ENCODE data around the gene NSUN5. TPM values are rescaled to one million over a fixed set of nuclear protein-coding genes. Genes with fewer than 3 reads are reported as not detected.
"Not testable (repeated sequence)": the region's sequence is repeated elsewhere in the genome, so short reads cannot be mapped to it uniquely, and the experiment has no call there.

NSUN5 gene
- total RNA-seq, 1 donor from 2014 or later: 37.5 TPM

DNA sequence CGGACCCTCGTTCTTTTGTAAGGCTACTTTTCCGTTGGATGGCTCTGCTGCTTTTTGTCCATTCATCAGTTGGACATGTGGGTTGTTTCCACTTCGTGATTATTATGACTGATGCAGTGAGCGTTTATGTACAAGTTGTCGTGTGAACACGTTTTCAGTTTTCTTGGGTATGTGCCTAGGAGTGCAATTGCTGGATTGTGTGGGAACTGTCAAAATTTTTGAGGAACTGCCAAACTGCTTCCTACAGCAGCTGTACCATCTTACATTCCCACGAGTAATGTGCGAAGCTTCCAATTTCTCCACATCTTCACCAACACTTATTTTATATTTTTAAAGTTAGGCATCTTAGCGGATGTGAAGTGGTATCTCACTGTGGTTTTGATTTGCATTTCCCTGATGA, 29.7 kb upstream of the NSUN5 start:
- TF ChIP-seq, protein P1, sequence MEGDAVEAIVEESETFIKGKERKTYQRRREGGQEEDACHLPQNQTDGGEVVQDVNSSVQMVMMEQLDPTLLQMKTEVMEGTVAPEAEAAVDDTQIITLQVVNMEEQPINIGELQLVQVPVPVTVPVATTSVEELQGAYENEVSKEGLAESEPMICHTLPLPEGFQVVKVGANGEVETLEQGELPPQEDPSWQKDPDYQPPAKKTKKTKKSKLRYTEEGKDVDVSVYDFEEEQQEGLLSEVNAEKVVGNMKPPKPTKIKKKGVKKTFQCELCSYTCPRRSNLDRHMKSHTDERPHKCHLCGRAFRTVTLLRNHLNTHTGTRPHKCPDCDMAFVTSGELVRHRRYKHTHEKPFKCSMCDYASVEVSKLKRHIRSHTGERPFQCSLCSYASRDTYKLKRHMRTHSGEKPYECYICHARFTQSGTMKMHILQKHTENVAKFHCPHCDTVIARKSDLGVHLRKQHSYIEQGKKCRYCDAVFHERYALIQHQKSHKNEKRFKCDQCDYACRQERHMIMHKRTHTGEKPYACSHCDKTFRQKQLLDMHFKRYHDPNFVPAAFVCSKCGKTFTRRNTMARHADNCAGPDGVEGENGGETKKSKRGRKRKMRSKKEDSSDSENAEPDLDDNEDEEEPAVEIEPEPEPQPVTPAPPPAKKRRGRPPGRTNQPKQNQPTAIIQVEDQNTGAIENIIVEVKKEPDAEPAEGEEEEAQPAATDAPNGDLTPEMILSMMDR (IDR thresholded peaks at IDR 0.05; ENCODE audit: partially characterized antibody, unreplicated experiment): no peak
- no peak for DNase-seq
- H3K27ac Mint-ChIP-seq (ENCODE audit: unreplicated experiment): no peak overlapping the region
- H3K9me3 Mint-ChIP-seq (ENCODE audit: unreplicated experiment): no peaks in the 10 kb centered on the region
- no peaks in the 10 kb centered on the region for H3K36me3 Mint-ChIP-seq (ENCODE audit: unreplicated experiment)
- no peaks in the 10 kb centered on the region for H3K4me1 Mint-ChIP-seq (ENCODE audit: low read depth, unreplicated experiment)
- H3K4me3 Mint-ChIP-seq (ENCODE audit: unreplicated experiment): no peak overlapping the region
- no peaks in the 10 kb centered on the region for H3K27me3 Mint-ChIP-seq (ENCODE audit: unreplicated experiment)

- no peak overlapping the region for H3K4me3 Mint-ChIP-seq (ENCODE audit: unreplicated experiment)
- peaks cover 2% of the 10 kb centered on the region for H3K4me1 Mint-ChIP-seq (ENCODE audit: low read depth, unreplicated experiment)
- H3K27ac Mint-ChIP-seq (ENCODE audit: unreplicated experiment): no peak overlapping the region
- no peak for DNase-seq
- H3K36me3 Mint-ChIP-seq (ENCODE audit: unreplicated experiment): no peaks in the 10 kb centered on the region
- H3K27me3 Mint-ChIP-seq (ENCODE audit: unreplicated experiment): peaks cover 5% of the 10 kb centered on the region
- H3K9me3 Mint-ChIP-seq (ENCODE audit: unreplicated experiment): peaks cover 3% of the 10 kb centered on the region
- TF ChIP-seq, protein P1 (IDR thresholded peaks at IDR 0.05; ENCODE audit: partially characterized antibody, unreplicated experiment): no peak
Measured at GRCh38 chr7:73332447-73332846, 23.8 kb upstream of the NSUN5 start.

GRCh38 chr7:73330772-73331171, 22.1 kb upstream of the NSUN5 start:
- Mint-ChIP-seq H3K4me1 (ENCODE audit: low read depth, unreplicated experiment) (peaks cover 2% of the 10 kb centered on the region), H3K27ac (ENCODE audit: unreplicated experiment) (no peak overlapping the region), H3K9me3 (ENCODE audit: unreplicated experiment) (peaks cover 3% of the 10 kb centered on the region), H3K27me3 (ENCODE audit: unreplicated experiment) (peaks cover 5% of the 10 kb centered on the region), H3K4me3 (ENCODE audit: unreplicated experiment) (no peak overlapping the region), H3K36me3 (ENCODE audit: unreplicated experiment) (no peaks in the 10 kb centered on the region)
- TF ChIP-seq, protein P1 (IDR thresholded peaks at IDR 0.05; ENCODE audit: partially characterized antibody, unreplicated experiment): no peak
- no peak for DNase-seq

GRCh38 chr7:73329861-73330581, 21.4 kb upstream of the NSUN5 start:
- no peak for DNase-seq
- no peak overlapping the region for H3K4me3 Mint-ChIP-seq (ENCODE audit: unreplicated experiment)

GRCh38 chr7:73328696-73329095, 20.1 kb upstream of the NSUN5 start:
- H3K36me3 Mint-ChIP-seq (ENCODE audit: unreplicated experiment): no peaks in the 10 kb centered on the region
- TF ChIP-seq, protein P1 (IDR thresholded peaks at IDR 0.05; ENCODE audit: partially characterized antibody, unreplicated experiment): no peak

More at GRCh38 chr7:73329861-73330581, 21.4 kb upstream of the NSUN5 start:
- peaks cover 2% of the 10 kb centered on the region for H3K4me1 Mint-ChIP-seq (ENCODE audit: low read depth, unreplicated experiment)
- H3K27me3 Mint-ChIP-seq (ENCODE audit: unreplicated experiment): peaks cover 5% of the 10 kb centered on the region
- TF ChIP-seq, protein P1 (IDR thresholded peaks at IDR 0.05; ENCODE audit: partially characterized antibody, unreplicated experiment): no peak
- H3K9me3 Mint-ChIP-seq (ENCODE audit: unreplicated experiment): peaks cover 3% of the 10 kb centered on the region
- no peaks in the 10 kb centered on the region for H3K36me3 Mint-ChIP-seq (ENCODE audit: unreplicated experiment)
- H3K27ac Mint-ChIP-seq (ENCODE audit: unreplicated experiment): no peak overlapping the region

DNA sequence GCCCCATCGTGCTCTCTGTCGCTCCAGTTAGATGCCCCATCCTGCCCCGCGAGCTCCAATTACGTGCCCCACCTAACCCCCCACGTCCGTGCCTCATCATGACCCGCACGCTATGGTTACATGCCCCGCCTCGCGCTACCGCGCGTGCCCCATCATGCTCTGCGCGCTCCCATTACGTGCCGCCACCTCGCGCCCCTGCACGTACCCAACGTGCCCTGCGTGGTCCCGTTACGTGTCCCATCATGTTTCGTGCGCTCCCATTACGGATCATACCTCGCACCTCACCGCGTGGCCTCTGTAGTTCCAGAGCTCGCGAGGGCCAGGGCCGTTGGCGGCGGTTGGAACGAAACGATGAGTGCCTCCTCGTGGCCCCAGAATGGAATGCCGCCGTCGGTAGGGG, 19.3 kb upstream of the NSUN5 start, which contains the start of the genes FKBP6 and TRIM50:
FKBP6 (plus strand) TSS at position 240 of the 400 bp plus-strand sequence. CDS start 268 bp downstream, outside the sequence.
TRIM50 (minus strand) TSS at position 161 of the 400 bp plus-strand sequence. CDS start 3,295 bp downstream, outside the sequence.
- not testable (repeated sequence) for H3K36me3 Mint-ChIP-seq (ENCODE audit: unreplicated experiment); H3K27me3 Mint-ChIP-seq (ENCODE audit: unreplicated experiment); H3K9me3 Mint-ChIP-seq (ENCODE audit: unreplicated experiment); DNase-seq; H3K4me3 Mint-ChIP-seq (ENCODE audit: unreplicated experiment); H3K4me1 Mint-ChIP-seq (ENCODE audit: low read depth, unreplicated experiment); H3K27ac Mint-ChIP-seq (ENCODE audit: unreplicated experiment)

More at GRCh38 chr7:73328696-73329095, 20.1 kb upstream of the NSUN5 start:
- DNase-seq: no peak
- peaks cover 3% of the 10 kb centered on the region for H3K9me3 Mint-ChIP-seq (ENCODE audit: unreplicated experiment)
- H3K4me1 Mint-ChIP-seq (ENCODE audit: low read depth, unreplicated experiment): peaks cover 2% of the 10 kb centered on the region
- no peak overlapping the region for H3K4me3 Mint-ChIP-seq (ENCODE audit: unreplicated experiment)
- H3K27ac Mint-ChIP-seq (ENCODE audit: unreplicated experiment): no peak overlapping the region
- peaks cover 7% of the 10 kb centered on the region for H3K27me3 Mint-ChIP-seq (ENCODE audit: unreplicated experiment)

- not testable (repeated sequence) for H3K4me3 Mint-ChIP-seq (ENCODE audit: unreplicated experiment); DNase-seq; H3K27me3 Mint-ChIP-seq (ENCODE audit: unreplicated experiment); H3K27ac Mint-ChIP-seq (ENCODE audit: unreplicated experiment); H3K4me1 Mint-ChIP-seq (ENCODE audit: low read depth, unreplicated experiment); H3K36me3 Mint-ChIP-seq (ENCODE audit: unreplicated experiment); H3K9me3 Mint-ChIP-seq (ENCODE audit: unreplicated experiment)
Measured at GRCh38 chr7:73327449-73327848, 18.8 kb upstream of the NSUN5 start.
